Fibroblast of skin of scalp (primary cell): Measurements from ENCODE around the gene PDE1A. TPM values are rescaled to one million over a fixed set of nuclear protein-coding genes. Genes with fewer than 3 reads are reported as not detected.

Experiments used
- DNase-seq: peaks from one replicate; pipeline ENCODE4 v3.0.0-alpha.2; 2013
- polyA plus RNA-seq, 2 experiments: library from polyadenylated mRNA; unstranded; fragments of 120-200 nt; gene quantifications; one replicate each; pipeline ENCODE4 v1.2.1, GENCODE V29; 2013; ENCODE audit not compliant: insufficient read length in 2 of 2

The PDE1A gene
- not detected for polyA plus RNA-seq (2013, experiment 1 of 2; ENCODE audit: insufficient read length)
- 0.54 TPM for polyA plus RNA-seq (2013, experiment 2 of 2; ENCODE audit: insufficient read length)

GRCh38 chr2:182426918-182427240 is at the start of gene PDE1A:
Gene PDE1A (minus strand): TSS chr2:182427036.
- no peak for DNase-seq

- no peak for DNase-seq
Observed at GRCh38 chr2:182473635-182474034, 46.8 kb upstream of the PDE1A start.

DNA sequence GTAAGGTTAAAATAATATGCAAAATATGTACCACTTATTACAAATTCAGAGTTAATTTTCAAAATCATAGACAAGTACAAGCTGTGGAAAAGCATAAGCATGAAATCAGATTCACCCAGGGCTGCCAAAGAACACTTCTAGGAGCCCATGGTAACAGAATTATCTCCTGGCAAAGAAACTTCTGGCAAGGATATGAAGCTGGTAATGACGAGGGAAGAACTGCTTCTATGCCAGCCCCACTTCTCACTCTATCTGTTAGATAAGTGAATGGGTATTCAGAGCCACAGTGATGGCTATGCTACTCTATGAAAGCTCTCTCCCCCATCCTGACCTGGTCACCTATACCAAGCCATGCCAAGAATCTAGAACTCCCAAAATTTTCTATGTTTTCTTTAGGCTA is 36.9 kb upstream of the PDE1A start:
- DNase-seq: no peak

GRCh38 chr2:182456784-182457183 is 29.9 kb upstream of the PDE1A start:
- peak; percentile 5 for DNase-seq

DNA sequence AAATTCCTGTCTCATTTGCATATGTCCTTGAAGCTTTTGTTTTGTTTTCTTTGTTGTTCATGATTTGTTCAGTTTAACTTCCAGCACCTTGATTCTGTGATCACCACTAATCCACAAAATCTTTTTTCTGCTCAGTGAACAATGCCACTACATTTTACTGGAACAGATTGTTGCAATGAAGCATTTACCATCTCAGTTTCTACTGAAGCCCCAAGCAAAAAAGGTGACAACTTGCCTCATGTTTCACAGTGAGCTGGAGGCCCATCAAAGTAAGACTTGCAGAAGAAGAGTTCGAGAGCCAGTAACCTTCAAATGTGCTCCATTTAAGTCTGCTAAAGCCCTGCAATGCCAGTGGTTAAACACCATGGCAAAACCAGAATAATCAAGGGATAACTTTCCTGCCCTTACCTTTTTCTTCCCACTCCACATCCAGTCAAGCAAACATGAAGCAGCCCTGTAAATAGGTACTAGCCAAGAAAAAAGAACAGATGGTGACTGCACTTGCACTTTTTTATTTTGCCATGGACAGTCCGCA is 25.7 kb upstream of the PDE1A start:
- no peak for DNase-seq

- DNase-seq: no peak
Observed at GRCh38 chr2:182448371-182448770, 21.5 kb upstream of the PDE1A start.

- peak; percentile 63 for DNase-seq
Observed at GRCh38 chr2:182447863-182448262, 21.0 kb upstream of the PDE1A start.

- no peak for DNase-seq
Observed at GRCh38 chr2:182447163-182447562, 20.3 kb upstream of the PDE1A start.

DNA sequence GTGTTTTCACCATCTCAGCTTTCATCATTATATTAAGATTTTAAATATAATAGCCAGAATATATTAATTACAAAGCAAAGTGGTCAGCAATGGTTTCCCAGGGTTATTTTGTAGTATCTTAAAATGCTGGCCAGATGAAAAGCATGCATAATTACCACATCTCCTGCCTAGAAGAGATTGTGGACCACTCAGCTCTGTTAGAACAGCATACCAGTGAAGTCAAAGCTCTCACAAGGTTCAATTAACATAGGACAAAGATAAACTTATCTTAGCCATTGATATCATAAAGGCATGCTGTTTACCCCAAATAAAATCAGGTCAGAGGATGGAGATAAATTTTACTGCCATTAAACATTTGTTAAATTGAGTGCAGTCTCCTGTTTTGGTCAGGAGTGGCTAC is 19.3 kb upstream of the PDE1A start:
- DNase-seq: no peak

- DNase-seq: peak; percentile 15
Observed at GRCh38 chr2:182445391-182445965, 18.6 kb upstream of the PDE1A start.

- DNase-seq: peak; percentile 31
Observed at GRCh38 chr2:182444806-182445205, 18.0 kb upstream of the PDE1A start.

DNA sequence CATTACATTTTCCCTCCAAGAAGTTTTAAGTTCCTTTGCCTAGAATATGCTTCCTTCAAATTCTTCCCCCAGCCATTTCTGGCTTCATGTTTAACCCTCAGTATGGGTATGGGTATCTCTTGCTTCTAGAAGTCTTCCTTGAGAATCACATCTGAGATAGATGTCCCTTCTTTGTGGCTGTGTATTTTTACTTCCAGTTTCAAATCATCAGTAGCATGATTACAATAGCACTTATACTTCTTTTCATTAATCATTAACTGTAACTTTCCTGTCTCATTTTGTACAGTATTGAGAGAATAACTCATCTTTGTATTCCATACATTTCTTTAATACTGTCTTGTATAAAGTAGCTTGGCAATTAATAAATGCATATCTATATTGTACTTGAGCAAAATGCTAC is 17.3 kb upstream of the PDE1A start:
- DNase-seq: no peak

DNA sequence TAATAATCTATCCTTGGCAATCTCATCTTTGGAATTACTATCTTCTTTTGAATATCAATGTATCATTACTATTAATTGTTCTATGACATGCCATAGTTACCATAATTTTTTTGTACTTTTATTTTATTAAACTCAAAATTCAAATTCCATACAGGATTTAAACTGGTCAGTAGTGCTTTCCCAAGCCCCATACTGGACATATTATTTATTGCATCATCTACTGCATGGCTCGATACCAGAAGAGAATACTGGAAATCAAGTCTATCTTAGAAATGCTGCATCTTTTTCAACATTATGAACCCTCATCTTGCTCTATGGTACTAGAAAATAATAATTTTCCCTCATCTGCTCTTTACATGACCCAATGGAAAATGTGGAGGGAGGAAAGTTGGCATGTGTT is 9.4 kb upstream of the PDE1A start:
- no peak for DNase-seq

GRCh38 chr2:182435754-182436153 is 8.9 kb upstream of the PDE1A start:
- DNase-seq: peak; percentile 1

GRCh38 chr2:182432051-182432450 is 5.2 kb upstream of the PDE1A start:
- DNase-seq: no peak

DNA sequence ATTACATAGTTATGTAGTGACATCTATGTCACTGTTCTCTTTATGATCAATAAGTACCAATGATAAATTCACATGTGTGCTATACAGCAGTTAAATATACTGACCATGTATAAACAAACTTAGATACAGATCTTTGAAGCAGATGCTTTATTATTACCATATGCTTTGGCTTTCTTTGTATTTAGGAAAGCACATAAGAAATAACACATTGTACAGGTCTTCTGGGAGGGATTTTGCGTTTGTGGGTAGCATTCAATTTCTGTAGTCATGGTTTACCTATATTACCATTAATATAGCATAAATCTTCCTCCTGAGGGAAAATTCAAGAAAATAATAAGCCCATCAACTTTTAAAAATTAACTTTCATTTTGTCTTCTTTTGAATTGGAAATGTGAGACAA is 1.6 kb upstream of the PDE1A start:
- no peak for DNase-seq

- no peak for DNase-seq
Observed at GRCh38 chr2:182426082-182426917, 536 bp downstream of the PDE1A start.

GRCh38 chr2:182422864-182423263 is 4.0 kb downstream of the PDE1A start:
- DNase-seq: no peak

DNA sequence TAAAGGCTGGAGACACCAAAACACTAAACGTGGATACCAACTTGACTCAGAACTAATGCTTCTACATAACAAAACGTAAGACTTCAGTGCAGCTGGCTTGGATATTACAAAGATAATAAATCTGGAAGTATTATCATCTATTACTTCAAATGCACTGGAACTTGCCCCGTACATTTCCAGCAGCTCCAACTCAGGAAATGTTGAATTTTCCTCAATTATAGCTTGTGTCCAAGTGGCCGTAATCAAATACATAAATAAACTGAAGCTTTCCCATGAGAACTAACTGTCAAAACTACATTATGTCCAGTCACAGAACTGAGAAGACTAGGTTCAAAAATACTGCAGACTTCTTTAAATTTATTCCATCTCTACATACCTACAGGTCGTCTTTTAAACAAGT is 6.2 kb downstream of the PDE1A start:
- DNase-seq: no peak

- no peak for DNase-seq
Observed at GRCh38 chr2:182416861-182417260, 10.0 kb downstream of the PDE1A start.

DNA sequence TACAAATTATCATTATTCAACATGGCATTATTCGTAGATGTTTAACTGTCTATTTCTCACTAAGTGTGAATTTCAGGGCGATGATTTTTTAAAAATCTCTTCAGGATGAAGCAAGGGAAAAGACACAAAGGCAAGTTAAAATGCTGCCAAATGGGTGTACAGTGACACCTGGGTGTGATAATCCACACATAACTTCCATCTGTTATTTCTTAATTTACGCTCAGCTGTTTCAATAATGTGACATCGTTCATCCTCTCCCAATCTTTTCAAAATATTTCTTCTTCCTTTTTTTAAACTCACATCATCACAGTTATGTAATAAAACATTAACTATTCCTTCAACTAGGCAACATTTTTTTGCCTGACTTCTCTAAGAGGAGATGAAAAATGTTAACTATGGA is 10.6 kb downstream of the PDE1A start:
- DNase-seq: no peak

GRCh38 chr2:182415771-182416170 is 11.1 kb downstream of the PDE1A start:
- no peak for DNase-seq

DNA sequence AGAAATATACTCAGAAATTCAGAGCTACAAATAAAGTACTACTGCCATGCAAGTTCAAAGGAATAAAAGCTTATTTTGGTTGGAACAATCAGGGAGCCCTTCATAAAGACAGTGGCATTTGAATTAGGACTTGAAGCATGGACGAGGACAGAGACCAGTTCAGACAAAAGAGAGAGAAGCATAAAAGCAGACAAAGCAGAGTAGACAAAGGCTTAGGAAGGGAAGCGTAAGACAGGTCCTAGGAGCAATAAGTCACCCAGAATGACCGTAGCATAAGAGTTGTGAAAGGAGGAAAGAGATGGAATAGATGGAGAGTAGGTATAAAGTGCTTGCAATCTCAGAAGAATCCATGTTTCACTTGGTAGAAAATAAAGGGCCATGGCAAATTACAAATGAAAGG is 14.0 kb downstream of the PDE1A start:
- DNase-seq: no peak

- DNase-seq: no peak
Observed at GRCh38 chr2:182410120-182410519, 16.7 kb downstream of the PDE1A start.
